Kidney (tissue), 14 donors: ENCODE data around the gene CLDN20. TPM values are rescaled to one million over a fixed set of nuclear protein-coding genes. Genes with fewer than 3 reads are reported as not detected.

Experiments used
- DNase-seq, 5 donors: peaks; one replicate each; pipeline ENCODE4 v3.0.0-alpha.2; 2013 to 2020
- FAIRE-seq: peaks from 2 replicates; lab custom pipeline; 2012; peaks lifted over from hg19 to GRCh38; lab: Jason Lieb, UNC
- H3K27ac ChIP-seq, 2 donors: one replicate each; pipeline ENCODE4 v1.7.0; 2013; ENCODE audit warnings: low read depth in 2 of 2, low read length in 2 of 2, inconsistent platforms in 1 of 2
- H3K27me3 ChIP-seq: one replicate; pipeline ENCODE4 v1.7.1; 2013; ENCODE audit warnings: low read length, inconsistent platforms; ENCODE audit not compliant: control insufficient read depth, insufficient read depth
- H3K36me3 ChIP-seq, 3 donors: one replicate each; pipeline versions ENCODE4 v1.7.0 to v1.7.1; 2013; ENCODE audit warnings: low read length in 3 of 3, control low read depth in 1 of 3, inconsistent platforms in 1 of 3; ENCODE audit not compliant: insufficient read depth in 3 of 3, control insufficient read depth in 2 of 3
- H3K4me1 ChIP-seq, 3 donors: one replicate each; pipeline versions ENCODE4 v1.7.0 to v1.7.1; 2013; ENCODE audit warnings: low read length in 3 of 3, inconsistent platforms in 1 of 3, low read depth in 1 of 3; ENCODE audit not compliant: control insufficient read depth in 2 of 3, insufficient read depth in 2 of 3
- H3K4me3 ChIP-seq, 3 donors: one replicate each; pipeline versions ENCODE4 v1.7.0 to v1.8.1; 2013; ENCODE audit warnings: low read length in 3 of 3, control low read depth in 1 of 3, inconsistent platforms in 1 of 3
- H3K9ac ChIP-seq, 3 donors: one replicate each; pipeline versions ENCODE4 v1.7.0 to v1.7.1; 2013; ENCODE audit warnings: low read length in 3 of 3, control low read depth in 1 of 3, inconsistent platforms in 1 of 3
- H3K9me3 ChIP-seq, 3 donors: one replicate each; pipeline versions ENCODE4 v1.7.0 to v1.7.1; 2013; ENCODE audit warnings: low read length in 3 of 3, control low read depth in 1 of 3, inconsistent platforms in 1 of 3; ENCODE audit not compliant: control insufficient read depth in 2 of 3, insufficient read depth in 1 of 3
- intact Hi-C: fragments of 100-400 bp; cut with DNase I; formaldehyde crosslinking; loops from one replicate; pipeline ENCODE4 v1.11.1; 2022
- polyA plus RNA-seq: library from polyadenylated mRNA; stranded (reverse); fragments of 350-450 nt; fragmentation: Illumina TruSeq; extraction: RNeasy Lipid Tissue Mini Kit (QIAGEN cat#74804); gene quantifications from one replicate; pipeline ENCODE4 v1.2.3, GENCODE V29; 2014; ENCODE audit warnings: low read depth, low replicate concordance; ENCODE audit not compliant: insufficient read depth
- total RNA-seq: library from RNA; stranded (reverse); fragmentation: NEBNext Ultra II Directional; extraction: Animal tissue kit (Norgen Biotek cat#: 25700); gene quantifications from one replicate; pipeline ENCODE4 v1.2.1, GENCODE V29; 2021
- TF ChIP-seq, protein P1 (sequence below): IDR thresholded peaks from 3 replicates; pipeline ENCODE4 v1.5.1; 2012; ENCODE audit warnings: mild to moderate bottlenecking, moderate library complexity, borderline replicate concordance; ENCODE audit not compliant: insufficient read depth; ENCODE audit errors: extremely low read depth
- donor health status: control.
- donor health status: control.
- donor health status: control.
- donor health status: control.
- donor health status: control.
- donor health status: DM: yes; HTN: yes; CAD: no.
- donor health status: Normal renal cell carcinoma (clear cell type).

CLDN20 gene
- total and polyA plus RNA-seq, 2 donors from 2014 or later = 0.77 TPM; not detected in 1

DNA sequence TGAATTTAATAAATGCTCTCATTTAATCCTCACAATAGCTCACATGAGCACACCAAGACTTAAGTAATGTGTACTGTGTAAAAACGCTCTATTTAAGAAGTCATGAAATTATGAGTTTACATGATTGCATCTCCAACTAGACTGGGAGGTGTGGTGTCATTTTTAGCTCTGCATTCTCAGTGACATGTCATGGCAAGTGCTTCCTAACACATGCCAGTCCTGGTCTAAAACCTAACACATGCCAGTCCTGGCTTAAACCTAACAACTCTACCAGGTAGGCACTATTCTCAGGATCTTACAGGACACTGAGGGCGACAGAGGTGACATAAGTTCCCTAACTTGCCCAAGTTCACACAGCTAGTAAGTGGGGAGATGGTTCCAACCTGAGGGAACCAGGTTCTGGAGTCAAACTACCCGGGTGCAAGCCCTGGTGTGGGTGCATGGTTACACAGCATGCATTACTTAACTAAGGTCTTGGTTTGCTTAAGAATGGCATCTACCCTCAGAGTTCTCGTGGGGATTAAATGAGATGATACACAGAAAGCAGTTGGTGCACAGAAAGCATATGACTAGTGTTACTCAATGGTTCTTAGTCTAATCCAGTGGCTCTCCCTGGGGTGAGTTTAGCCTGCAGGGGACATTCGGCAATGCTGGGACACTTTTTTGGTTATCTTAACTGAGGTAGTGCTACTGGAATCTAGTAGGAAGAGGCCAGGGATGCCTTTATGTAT, 14.7 kb downstream of the CLDN20 start:
- Histone ChIP-seq H3K4me1 (no peaks in the 10 kb centered on the region), H3K4me3 (no peak overlapping the region), H3K9me3 (no peaks in the 10 kb centered on the region), H3K36me3 (peaks cover 0 to 2% (median 1%) of the 10 kb centered on the region in 3 donors), H3K27me3 (no peaks in the 10 kb centered on the region), H3K9ac (no peak overlapping the region), H3K27ac (no peak overlapping the region)
- TF ChIP-seq, protein P1, sequence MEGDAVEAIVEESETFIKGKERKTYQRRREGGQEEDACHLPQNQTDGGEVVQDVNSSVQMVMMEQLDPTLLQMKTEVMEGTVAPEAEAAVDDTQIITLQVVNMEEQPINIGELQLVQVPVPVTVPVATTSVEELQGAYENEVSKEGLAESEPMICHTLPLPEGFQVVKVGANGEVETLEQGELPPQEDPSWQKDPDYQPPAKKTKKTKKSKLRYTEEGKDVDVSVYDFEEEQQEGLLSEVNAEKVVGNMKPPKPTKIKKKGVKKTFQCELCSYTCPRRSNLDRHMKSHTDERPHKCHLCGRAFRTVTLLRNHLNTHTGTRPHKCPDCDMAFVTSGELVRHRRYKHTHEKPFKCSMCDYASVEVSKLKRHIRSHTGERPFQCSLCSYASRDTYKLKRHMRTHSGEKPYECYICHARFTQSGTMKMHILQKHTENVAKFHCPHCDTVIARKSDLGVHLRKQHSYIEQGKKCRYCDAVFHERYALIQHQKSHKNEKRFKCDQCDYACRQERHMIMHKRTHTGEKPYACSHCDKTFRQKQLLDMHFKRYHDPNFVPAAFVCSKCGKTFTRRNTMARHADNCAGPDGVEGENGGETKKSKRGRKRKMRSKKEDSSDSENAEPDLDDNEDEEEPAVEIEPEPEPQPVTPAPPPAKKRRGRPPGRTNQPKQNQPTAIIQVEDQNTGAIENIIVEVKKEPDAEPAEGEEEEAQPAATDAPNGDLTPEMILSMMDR = no peak
- FAIRE-seq (no peak), DNase-seq (no peak)
- intact Hi-C loops = no loop called here

GRCh38 chr6:155284775-155285174, 21.0 kb downstream of the CLDN20 start:
- Histone ChIP-seq H3K4me3 (no peak overlapping the region), H3K27me3 (no peaks in the 10 kb centered on the region), H3K27ac (no peak overlapping the region), H3K9me3 (no peaks in the 10 kb centered on the region), H3K36me3 (peaks cover 5 to 9% (median 7%) of the 10 kb centered on the region in 3 donors), H3K9ac (no peak overlapping the region), H3K4me1 (no peaks in the 10 kb centered on the region)
- TF ChIP-seq, protein P1 = no peak
- no peak for DNase-seq
- intact Hi-C loops = no loop called here
- FAIRE-seq = no peak

DNA sequence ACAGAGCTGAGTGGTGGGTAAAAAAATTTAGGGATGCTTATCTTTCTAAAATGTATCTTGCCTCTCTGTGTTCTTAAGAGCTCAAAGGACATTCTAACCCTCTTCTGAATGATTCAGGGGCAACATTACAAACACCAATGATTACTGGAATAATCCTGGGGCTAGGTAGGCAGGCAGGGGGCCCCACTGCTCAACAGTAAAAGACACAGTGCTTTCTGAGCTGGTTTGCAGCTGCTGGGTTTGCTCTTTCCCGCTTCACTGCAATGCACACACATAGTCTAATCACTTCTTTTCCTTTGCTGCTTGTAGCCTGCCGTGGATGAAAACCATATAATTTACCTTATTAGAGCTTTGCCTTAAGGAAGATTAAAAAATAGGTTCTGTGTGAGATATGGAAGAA, 23.9 kb downstream of the CLDN20 start:
- Histone ChIP-seq H3K36me3 (peaks cover 5 to 12% (median 10%) of the 10 kb centered on the region in 3 donors), H3K9me3 (no peaks in the 10 kb centered on the region), H3K9ac (no peak overlapping the region), H3K4me1 (no peaks in the 10 kb centered on the region), H3K27me3 (no peaks in the 10 kb centered on the region), H3K4me3 (no peak overlapping the region), H3K27ac (no peak overlapping the region)
- FAIRE-seq (no peak), DNase-seq (no peak)
- TF ChIP-seq, protein P1 = no peak
- intact Hi-C loops = no loop called here
